Cerebellar cortex (tissue), 1 donor: Measurements from ENCODE around the gene PLIN5.

Experiments
- DNase-seq: peaks from one replicate; pipeline ENCODE4 v3.0.0-alpha.2; 2015; ENCODE audit warnings: low spot score

PLIN5 gene, protein sequence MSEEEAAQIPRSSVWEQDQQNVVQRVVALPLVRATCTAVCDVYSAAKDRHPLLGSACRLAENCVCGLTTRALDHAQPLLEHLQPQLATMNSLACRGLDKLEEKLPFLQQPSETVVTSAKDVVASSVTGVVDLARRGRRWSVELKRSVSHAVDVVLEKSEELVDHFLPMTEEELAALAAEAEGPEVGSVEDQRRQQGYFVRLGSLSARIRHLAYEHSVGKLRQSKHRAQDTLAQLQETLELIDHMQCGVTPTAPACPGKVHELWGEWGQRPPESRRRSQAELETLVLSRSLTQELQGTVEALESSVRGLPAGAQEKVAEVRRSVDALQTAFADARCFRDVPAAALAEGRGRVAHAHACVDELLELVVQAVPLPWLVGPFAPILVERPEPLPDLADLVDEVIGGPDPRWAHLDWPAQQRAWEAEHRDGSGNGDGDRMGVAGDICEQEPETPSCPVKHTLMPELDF

DNA sequence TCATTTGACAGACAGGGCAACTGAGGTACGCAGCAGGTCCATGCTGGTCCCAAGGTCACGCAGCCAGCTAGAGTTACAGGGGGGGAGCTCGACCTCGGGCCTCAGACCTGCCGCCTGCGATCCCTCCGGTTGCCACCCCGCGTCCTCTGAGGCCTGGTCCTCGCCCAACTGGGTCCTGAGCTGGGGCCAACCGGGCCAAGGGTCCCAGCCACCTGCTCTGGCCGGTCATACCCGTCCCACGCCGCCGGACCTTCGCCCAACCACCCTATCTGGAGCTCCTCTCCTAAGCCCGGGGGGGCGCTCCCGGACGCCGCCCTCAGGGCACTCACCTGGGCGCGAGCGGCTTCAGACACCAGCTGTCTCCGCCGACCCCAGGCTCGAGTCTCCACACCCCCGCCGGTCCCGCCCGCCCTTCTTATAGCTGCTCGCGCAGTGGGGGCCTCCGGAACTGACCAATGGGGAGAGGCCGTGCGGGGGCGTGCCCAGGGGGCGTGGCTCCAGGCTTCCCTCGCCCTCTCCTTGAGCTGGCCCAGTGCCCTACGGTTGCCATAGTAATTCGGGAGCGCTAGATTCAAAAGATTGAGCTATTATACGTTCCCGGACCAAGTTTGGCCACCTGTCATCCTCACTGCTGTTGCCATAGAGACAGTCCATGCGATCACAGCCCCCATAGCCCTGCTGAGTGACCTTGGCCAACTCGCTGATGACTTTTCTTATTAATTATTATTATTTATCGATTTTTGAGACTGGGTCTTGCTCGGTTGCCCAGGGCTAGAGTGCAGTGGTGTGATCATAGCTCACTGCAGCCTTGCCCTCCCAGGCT is at the start of gene PLIN5:
Gene PLIN5 (minus strand): TSS at position 389 of the 823 bp plus-strand sequence. CDS start 1,150 bp downstream, outside the sequence.
- peak; percentile 79 for DNase-seq

DNA sequence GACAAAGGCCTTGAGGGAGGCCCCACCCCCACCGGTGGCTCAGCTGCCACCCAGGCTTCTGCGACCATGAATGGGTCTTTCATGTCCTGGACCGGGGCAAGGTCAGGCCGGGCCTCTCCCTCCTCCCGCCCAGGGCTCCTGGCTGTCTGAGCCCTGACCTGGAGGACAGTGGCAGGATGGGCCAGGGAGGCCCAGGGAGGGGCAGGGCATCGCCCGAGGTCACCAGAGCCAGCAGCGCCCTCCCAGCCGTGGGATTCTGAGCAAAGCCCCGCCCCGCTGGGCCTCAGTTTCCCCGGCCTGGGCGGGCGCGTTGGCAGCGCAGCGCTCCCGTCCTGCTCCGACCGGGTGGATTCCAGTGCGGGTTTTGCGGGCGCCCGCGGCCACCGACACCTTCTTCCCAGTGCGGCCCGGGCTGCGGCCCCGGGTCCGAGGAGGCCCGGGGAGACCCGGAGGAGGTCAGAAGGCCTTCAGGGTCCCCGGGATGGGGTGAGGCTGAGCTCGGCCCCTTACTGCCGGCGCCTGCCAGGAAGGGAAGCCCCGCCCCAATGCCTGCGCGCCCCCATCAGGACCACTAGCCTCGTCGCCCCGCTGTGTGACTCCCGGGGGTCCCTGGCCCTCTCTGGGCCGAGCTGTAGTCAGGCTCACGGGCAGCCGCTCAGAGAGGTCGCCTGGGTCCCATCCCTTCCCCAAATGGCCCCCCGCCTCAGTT is 49.1 kb upstream of the PLIN5 start:
- no peak for DNase-seq

DNA sequence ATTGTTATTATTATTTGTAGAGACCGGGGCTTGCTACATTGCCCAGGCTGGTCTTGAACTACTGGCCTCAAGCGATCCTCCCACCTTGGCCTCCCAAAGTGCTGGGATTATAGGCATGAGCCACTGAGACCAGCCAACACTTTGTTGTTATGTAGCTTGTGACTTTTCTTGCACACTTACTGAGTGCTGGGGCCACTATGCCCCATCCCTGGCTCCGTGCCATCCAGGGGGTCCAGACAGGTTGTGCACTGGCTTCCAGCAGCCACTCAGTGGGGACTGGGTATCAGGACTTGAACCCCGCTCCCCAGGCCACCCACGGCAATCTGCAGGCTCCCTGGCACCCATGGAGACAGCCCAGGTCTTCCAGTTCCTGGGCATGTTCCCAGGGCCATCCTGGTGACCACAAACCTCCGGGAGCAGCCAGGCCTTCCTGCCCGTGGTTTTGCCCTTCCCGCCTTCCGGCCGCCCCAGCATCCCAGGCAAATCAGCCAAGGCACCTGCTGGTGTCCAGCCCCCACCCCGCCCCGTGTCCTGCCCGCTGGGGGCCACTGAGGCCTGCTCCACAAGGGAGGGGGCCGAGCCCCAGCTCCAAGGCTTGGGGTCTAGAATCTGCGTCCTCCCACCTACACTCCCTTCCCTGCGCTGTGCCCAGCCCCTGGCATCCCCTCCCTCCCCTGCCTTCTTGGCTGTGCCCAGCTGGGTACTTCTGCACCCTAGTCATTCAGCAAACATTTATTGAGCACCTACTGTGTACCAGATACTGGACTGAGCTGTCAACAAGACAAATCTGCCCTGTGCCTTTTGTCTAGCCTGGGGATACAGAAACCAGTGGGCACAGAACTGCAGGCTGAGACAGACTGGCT is 48.2 kb upstream of the PLIN5 start:
- DNase-seq: no peak

DNA sequence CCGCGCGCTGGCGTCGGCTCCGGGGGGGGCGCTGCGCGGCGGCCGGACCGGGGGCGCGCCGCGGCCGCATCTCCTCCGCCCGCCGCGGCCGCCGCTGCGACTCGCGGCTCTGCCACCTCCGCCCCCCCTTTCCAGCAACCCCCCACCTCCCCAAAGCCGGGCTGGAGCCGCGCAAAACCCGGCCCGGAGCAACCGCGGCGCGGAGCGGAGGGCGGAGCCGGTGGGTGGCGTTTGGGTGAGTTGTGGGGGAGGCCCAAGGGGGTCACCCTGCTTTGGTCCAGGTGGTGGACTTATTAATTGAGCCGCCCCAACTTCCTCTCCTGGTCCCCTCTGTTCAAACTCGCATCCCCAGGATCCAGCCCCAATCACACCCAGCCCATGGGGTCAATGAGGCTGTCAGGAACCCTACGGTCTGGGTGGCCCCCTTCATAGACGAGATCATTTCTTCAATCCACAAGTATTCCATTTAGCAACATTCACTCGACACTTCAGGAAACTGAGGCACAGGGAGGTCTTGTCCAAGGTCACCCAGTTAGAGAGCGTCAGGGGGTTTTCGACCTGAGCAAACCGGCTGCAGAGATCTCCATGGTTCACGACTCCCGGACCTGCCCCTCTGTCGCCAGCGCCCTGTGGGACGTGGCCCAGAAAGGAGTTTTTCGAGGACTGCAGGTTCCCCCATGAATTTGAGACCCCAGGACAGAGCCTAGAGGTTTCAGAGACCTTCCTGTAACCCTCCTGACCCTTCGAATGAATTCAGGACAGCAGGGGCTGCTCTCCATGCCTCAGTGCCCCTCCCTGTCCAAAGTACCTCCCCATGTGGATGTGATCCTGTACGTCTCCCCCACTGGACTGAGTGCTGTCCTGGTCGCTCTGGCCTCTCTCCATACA is 46.9 kb upstream of the PLIN5 start:
- DNase-seq: peak; percentile 62

DNA sequence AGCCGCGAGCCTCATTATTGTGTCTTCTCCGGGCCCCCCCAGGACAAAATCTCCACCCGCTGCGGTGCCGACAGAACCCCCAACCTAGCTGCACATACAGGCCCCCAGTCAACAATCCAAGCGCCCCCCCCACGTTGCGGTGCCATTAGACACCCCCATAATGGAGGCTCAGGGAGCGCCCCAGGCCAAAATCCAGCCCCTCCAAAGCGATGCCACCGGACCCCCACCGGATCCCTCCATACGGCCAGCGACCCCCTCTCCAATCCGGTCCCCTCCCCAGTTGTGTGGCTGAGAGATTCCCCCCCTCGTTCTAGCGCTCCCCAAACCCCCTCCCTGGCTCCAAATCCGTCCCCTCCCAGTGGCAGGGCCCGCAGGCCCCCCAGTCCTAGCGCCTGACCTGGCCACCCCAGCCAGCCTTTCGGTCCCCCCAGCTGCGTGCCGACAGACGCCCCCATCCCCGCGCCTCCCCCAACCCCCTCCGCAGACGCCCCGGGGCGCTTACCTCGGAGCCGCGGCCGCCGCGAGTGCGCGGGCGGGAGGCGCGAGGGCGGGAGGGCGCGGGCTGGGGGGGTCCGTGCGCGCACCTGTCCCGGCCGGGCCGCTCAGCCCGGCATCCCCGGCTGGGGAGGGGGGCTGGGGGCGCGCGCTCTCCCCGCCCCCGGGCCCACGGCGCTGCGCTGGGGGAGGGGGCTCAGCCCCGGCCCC is 46.1 kb upstream of the PLIN5 start:
- no peak for DNase-seq

DNA sequence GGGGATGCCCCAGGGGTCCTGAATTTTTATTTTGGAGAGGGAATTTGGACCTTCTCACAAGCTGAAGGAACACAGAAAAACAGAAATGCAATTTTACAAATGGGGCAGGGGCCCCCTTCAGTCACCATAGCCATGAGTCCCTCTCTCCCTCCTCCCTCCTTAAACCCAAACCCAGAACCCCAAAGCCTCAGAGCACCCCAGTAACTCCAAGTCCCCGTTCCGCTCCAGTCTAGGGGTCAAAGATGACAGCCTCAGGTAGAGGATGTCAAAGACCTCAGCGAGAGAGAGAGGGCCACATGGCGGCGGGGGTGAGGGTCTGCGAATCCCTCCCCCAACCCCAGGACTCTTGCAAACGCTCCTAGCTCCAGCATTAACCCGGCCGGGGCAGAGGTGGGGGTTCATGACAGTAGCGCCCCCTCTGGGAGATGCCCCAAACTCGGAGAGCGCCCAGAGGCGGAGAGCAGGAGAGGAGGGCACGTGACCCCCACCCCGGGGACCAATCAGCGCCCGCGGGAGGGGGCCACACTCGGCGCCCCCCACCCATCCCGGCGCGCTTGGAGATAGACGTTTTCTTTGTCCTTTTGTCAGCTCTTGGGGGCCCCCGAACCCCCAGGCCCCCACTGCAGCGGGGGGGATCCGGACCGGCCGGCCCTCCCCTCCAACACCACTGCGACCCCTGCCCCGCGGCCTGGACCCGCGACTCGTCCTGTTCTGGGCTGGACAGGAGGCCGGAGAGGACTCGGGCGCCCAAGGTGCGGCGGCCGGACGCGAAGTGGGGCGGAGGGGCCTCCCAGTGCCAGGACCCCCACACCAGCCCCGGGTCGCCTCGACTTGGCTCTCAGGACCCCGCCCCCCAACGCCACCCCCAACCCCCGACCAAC is 45.2 kb upstream of the PLIN5 start:
- no peak for DNase-seq

DNA sequence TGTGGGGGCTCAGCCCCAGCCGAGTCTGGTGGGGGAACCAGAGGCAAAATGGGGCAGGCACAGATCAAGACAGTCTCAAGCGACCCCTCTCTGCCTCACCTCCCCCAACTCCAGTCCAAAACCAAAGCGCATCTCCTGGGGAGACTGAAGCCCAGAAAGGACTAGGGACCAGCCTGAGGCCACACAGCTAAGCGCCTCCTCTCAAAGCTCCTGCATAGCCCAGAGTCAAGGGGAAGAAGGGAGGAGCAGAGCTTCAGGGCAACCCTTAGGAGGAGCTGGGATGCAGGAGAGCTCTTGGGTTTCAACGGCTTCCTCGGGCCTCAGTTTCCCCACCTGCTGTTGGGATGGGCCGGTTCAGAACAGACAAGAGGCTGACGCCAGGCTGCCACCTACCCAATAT is 44.4 kb upstream of the PLIN5 start:
- no peak for DNase-seq

DNA sequence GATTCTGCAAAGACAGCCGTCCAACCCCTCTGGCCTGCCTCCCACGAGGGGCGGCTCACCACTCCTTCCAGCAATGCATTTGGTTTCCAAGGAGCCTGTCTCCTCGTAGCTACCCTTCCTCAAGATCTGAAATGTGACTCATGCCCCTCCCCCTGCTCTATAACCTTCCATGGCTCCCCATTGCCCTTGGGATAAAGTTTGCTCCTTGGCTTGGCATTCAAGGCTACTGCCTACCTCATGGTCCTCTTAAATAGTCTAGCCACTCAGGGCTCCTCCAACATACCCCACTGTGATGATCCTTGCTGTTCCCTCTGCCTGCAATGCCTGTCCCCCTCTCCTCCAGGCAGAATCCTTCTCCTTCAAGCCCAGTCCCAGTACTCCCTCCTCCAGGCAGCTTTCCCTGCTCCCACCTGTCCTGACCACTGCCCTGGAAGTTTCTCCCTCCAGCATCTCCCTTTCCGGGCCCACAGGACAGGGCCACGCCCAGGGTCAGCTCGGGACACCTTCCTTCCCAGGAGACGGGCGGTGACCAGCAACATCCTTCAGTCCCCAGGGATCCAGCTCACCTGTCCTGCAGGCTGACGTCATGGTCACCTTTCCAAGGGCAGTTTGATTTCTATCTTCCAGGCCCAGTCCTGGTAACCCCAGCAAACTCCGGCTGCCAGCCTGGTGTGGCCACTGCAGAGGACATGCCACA is 43.7 kb upstream of the PLIN5 start:
- no peak for DNase-seq

DNA sequence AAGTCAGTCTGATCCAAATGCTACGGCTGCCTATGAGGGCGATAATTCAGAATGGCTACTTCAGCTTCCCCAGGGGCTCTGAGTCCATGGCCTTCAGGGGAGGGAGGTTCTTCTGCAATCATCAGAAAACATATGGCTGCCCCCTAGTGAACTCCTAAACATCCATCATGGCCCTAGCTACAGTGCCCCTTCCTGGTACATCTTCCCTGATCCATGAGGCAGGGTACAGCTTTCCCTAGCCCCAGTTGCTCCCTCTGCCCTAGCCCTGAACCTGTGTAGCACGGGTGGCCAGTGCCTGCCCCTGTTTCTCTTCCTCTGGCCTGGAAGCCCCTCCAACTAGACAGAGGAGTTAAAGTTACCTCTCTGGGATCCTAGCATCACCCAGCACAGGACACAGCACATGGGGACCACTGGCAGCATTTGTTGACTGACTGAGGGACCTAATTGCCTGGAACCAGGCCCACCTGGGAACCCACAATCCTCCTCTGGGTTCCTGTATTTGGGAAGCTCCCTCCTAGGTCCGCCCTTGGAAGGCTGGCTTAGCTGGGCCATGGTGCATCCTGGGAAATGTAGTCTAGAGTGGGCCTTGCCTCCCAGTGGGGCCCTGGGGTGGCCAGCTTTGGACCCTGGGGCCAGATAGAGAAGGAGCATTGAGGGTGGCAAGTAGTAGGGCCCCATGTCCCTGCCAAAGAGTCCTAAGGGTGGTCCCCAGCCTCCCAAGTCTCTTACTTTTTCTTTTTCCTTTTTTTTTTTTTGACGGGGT is 42.2 kb upstream of the PLIN5 start:
- DNase-seq: no peak

DNA sequence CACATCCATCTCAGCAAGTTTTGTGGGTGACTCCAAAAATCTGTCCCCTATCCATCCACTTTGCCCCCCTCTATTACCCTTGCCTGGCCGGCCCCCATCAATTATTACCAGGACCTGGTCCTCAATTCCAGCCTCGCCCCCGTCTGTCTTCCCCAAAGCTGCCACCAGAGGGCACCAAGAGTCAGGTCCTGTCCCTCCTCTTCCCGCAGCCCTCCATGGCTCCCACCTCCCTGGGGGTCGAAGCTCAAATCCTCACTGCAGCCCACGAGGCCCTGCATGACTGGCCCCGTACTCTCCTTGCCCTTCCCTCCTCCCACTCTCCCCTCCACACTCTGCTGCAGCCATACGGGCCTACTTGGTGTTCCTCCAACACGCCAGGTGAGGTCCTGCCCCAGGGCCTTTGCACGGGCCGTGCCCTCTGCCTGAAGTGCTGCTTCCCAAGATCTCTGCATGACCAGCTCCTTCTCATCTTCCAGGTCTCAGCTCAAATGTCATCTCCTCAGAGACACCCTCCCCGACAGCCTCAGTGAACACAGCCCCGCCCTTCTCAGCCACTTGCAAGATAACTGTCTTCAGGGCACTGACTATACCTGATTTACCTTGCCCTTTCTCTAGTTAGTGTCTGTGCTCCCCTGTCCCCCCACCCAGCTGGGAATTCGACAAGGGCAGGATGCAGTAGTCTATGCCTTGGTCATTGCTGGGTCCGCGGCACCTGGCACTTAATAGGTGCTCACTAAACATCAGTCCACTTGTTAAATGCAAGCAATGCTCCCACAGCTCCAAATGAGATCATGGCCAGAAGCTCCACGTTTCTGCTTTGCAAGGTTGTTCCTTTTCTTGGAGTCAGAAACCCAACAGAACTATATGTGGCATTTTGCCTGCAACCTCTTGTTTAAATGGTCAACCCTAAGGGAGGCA is 41.3 kb upstream of the PLIN5 start:
- peak; percentile 58 for DNase-seq

DNA sequence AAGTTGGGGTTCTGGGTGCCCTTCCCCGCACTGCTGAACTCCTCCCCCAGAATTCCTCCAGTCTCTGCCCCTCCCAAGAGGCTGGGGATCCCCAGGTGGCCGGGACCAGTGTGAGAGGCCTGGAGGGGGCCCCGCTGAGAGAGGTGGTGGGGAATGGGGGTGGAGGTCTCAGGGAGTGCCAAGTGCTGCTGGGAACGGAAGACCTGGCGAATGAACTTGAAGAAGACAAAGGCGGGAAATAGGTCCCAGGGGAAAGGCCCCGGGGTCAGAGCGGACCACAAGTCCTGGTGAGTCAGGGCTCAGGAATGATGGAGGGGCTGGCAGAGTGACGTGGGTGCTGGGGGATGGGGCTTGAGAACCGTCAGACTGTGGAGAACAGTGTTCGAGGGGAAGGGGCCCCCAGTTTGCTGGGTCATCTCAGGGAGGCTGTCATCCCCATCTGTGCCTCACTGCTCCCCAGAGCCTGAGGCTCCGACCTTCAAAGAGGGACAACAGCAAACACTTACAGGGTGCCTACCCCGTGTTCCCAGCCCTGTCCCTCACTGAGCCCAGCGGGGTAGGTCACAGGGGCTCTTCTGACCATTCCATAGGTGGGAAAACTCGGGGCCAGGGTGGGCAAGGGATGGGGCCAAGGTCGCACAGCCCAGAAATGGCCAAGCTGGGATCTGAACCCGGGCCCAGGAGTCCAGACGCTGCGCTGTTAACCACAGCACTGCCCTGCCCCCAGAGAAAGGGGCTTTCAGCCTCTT is 40.4 kb upstream of the PLIN5 start:
- DNase-seq: no peak

DNA sequence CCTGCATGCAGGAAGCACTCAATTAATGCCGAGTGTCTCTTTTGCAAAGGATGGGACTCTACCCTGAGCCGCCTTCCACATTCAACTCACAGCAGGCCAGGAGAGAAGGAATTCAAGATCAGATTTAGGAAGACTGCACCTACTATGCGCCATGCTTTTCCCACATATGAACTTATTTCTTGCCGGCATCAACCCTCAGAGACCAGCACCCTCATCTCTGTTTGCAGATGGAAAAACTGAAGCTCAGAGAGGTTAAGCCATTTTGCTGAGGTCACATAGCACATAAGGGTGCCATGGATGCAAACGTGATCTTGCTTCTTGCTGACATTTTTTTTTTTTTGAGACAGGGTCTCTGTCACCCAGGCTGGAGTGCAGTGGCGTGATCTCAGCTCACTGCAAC is 38.7 kb upstream of the PLIN5 start:
- DNase-seq: no peak

DNA sequence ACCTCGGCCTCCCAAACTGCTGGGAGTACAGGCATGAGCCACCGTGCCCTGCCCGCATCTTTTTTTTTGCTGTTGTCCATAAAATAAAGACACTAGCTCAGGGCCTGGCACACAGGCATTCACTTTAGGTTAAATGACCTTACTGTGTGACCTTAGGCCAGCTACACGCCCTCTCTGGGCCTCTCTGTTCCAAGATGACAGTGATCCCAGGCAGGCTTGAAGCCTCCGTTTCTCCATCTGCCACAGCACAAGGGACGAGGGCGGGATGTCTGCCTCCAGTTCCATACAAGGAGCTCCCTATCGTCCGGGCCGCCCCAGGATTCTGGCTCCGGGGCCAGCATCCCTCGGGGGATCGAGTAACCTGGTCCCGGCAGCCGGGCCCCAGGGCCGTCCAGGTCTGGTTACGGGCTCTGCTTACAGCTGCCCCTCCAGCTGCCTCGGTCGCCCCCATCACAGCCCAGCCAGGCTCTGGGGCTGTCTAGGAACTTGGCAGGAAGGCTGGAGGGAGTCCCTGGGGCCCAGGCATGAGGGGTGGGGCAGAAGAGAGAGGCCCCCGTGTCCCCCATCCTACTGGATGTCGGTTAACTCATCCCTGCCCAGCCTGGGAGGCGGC is 36.4 kb upstream of the PLIN5 start:
- no peak for DNase-seq

DNA sequence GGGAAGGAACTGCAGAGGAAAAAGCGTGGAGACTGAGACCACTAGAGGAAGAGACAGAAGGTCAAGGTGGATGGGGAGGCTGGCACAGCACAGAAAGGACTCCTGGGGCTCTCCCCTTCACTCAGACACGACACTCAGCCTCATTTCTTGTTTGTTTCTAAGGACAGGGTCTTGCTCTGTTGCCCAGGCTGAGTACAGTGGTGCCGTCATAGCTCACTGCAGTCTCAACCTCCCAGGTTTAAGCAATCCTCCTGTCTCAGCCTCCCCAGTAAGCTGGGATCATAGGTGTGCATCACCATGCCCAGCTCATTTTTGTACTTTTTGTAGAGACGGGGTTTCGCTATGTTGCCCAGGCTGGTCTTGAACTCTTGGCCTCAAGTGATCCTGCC is 35.9 kb upstream of the PLIN5 start:
- DNase-seq: no peak

DNA sequence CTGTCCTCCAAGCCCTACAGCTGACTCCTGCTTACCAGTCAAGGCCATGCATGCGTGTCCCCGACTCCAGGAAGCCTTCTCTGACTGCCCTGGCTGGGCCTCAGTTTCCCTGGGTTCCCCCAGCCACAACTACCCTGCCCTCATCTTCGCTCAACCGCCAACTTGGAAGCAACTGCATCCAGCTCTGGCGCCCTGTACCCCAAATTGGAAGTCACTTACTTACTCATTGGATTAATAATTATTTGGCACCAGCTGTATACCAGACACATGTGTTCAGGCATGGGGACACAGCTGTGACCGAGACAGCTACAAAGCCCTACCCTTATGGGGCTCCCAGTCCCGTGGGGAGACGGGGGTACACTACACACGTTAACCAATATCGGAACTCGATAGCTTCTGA is 35.4 kb upstream of the PLIN5 start:
- no peak for DNase-seq
